ENCODE measurements around the gene PREX1. TPM values are rescaled to one million over a fixed set of nuclear protein-coding genes. Genes with fewer than 3 reads are reported as not detected.
"Not testable (repeated sequence)": the region's sequence is repeated elsewhere in the genome, so short reads cannot be mapped to it uniquely, and the experiment has no call there.

PREX1 gene
- polyA plus RNA-seq, 1 of the 3 experiments (the other 2 are of a cell fraction), result 5.3 TPM

- Histone ChIP-seq H3K27me3 (ENCODE audit: insufficient read depth) (no peaks in the 10 kb centered on the region), H3K4me2 (no peak overlapping the region), H3K9ac (no peak overlapping the region), H2AFZ (ENCODE audit: low read depth) (no peak overlapping the region), H3K4me1 (ENCODE audit: control insufficient read depth in 1 of 2, insufficient read depth in 2 of 2, low read depth in 1 of 2, low read length in 1 of 2) (no peaks in the 10 kb centered on the region), H3K27ac (ENCODE audit: low read depth in 2 of 2, low read length in 1 of 2) (no peak overlapping the region), H4K20me1 (ENCODE audit: insufficient read depth) (no peaks in the 10 kb centered on the region), H3K9me2 (no peaks in the 10 kb centered on the region), H3K36me3 (replicated peaks in 1 of 2; ENCODE audit: control insufficient read depth in 1 of 2, insufficient read depth in 2 of 2, low read length in 1 of 2) (no peaks in the 10 kb centered on the region), H3K79me2 (ENCODE audit: insufficient read depth) (no peaks in the 10 kb centered on the region), H3K4me3 (ENCODE audit: low read depth in 2 of 2, low read length in 1 of 2) (no peak overlapping the region), H3K9me3 (no peaks in the 10 kb centered on the region), H3F3A (replicated peaks; ENCODE audit: insufficient read depth) (no peaks in the 10 kb centered on the region)
- no peak for DNase-seq
- TF ChIP-seq FOSL2 (IDR thresholded peaks at IDR 0.05; ENCODE audit: borderline replicate concordance, low read depth) (no peak), JUND (IDR thresholded peaks at IDR 0.05) (no peak), FOXJ3 (CRISPR knock-in tag; IDR thresholded peaks at IDR 0.05) (no peak), GABPA (IDR thresholded peaks at IDR 0.05; ENCODE audit: low read depth) (no peak), TEAD4 (IDR thresholded peaks at IDR 0.05; ENCODE audit: borderline replicate concordance, insufficient read depth) (no peak), USF2 (IDR thresholded peaks at IDR 0.05; ENCODE audit: borderline replicate concordance, low read depth, low read length) (no peak), RFX5 (IDR thresholded peaks at IDR 0.05; ENCODE audit: low read length) (no peak), TAF1 (IDR thresholded peaks at IDR 0.05; ENCODE audit: borderline replicate concordance, low read depth, low read length) (no peak), POLR2AphosphoS5 (IDR thresholded peaks at IDR 0.05; ENCODE audit: low read depth, low read length) (no peak), NFIC (IDR thresholded peaks at IDR 0.05; ENCODE audit: borderline replicate concordance) (no peak), EZH2phosphoT487 (IDR thresholded peaks at IDR 0.05; ENCODE audit: borderline replicate concordance, low read depth) (no peak), CHD2 (IDR thresholded peaks at IDR 0.05; ENCODE audit: low read length, partially characterized antibody) (no peak), RAD21 (IDR thresholded peaks at IDR 0.05; ENCODE audit: low read length) (no peak), GATA2 (CRISPR knock-in tag; IDR thresholded peaks at IDR 0.05) (no peak), YY1 (IDR thresholded peaks at IDR 0.05; ENCODE audit: low read depth) (no peak), USF1 (IDR thresholded peaks at IDR 0.05; ENCODE audit: borderline replicate concordance, low read depth) (no peak), ZBTB33 (IDR thresholded peaks at IDR 0.05; ENCODE audit: borderline replicate concordance, low read depth) (no peak), MAX (IDR thresholded peaks at IDR 0.05; ENCODE audit: low read depth) (no peak), MEF2A (IDR thresholded peaks at IDR 0.05; ENCODE audit: borderline replicate concordance, low read depth) (no peak), MXI1 (IDR thresholded peaks at IDR 0.05; ENCODE audit: low read depth, low read length) (no peak)
- 40% methylated on average over 6 of the region's 7 CpGs for WGBS (ENCODE audit: low lambda C conversion rate)
- POLR2A ChIA-PET, result no interaction called here
- CTCF ChIA-PET, result no interaction called here
Observed at GRCh38 chr20:48599106-48599747, 228.6 kb downstream of the PREX1 start.

GRCh38 chr20:48598303-48598941 lies 229.4 kb downstream of the PREX1 start:
- WGBS (ENCODE audit: low lambda C conversion rate), result 44% methylated on average over 6 of the region's 16 CpGs
- POLR2A ChIA-PET; H2AFZ ChIP-seq (ENCODE audit: low read depth); H3K27ac ChIP-seq (ENCODE audit: low read depth in 2 of 2, low read length in 1 of 2); H3F3A ChIP-seq (replicated peaks; ENCODE audit: insufficient read depth); H3K4me1 ChIP-seq (ENCODE audit: control insufficient read depth in 1 of 2, insufficient read depth in 2 of 2, low read depth in 1 of 2, low read length in 1 of 2); H3K4me3 ChIP-seq (ENCODE audit: low read depth in 2 of 2, low read length in 1 of 2); H4K20me1 ChIP-seq (ENCODE audit: insufficient read depth); H3K79me2 ChIP-seq (ENCODE audit: insufficient read depth); H3K4me2 ChIP-seq; H3K9ac ChIP-seq; DNase-seq; CTCF ChIA-PET; H3K27me3 ChIP-seq (ENCODE audit: insufficient read depth); H3K9me2 ChIP-seq; H3K9me3 ChIP-seq; H3K36me3 ChIP-seq (replicated peaks in 1 of 2; ENCODE audit: control insufficient read depth in 1 of 2, insufficient read depth in 2 of 2, low read length in 1 of 2): not testable (repeated sequence)
